Left cardiac atrium (tissue), 4 donors: ENCODE data around the gene CNTNAP3. TPM values are rescaled to one million over a fixed set of nuclear protein-coding genes. Genes with fewer than 3 reads are reported as not detected.
"Not testable (repeated sequence)": the region's sequence is repeated elsewhere in the genome, so short reads cannot be mapped to it uniquely, and the experiment has no call there.

Source experiments
- ATAC-seq, 2 donors: fragments of 200-7000 bp; cut with Tn5 transposase; one replicate each; pipeline ENCODE4 v1.9.1; 2020; ENCODE audit warnings: mild to moderate bottlenecking in 2 of 2, moderate library complexity in 2 of 2
- DNase-seq: peaks from one replicate; pipeline ENCODE4 v3.0.0-alpha.2; 2020
- intact Hi-C, 2 donors: fragments of 100-400 bp; cut with DNase I; formaldehyde crosslinking; loops; one replicate each; pipeline versions ENCODE4 v1.14.1 to v1.15.1; 2022 to 2023
- total RNA-seq, 2 donors: library from RNA; stranded (reverse); fragmentation: NEBNext Ultra II Directional; extraction: Animal tissue kit (Norgen Biotek cat#: 25700); gene quantifications; one replicate each; pipeline ENCODE4 v1.2.1, GENCODE V29; 2021
- donor health status: DM: no; HTN: yes; CAD: no.
- donor health status: DM: no; HTN: yes; CAD: no; lungs with severe emphysema.
- donor health status: DM: yes; HTN: yes; CAD: no.
- donor health status: Dilated cardiomyopathy.

CNTNAP3 gene
- total RNA-seq, 2 donors from 2014 or later, result 13.7 to 16.4 TPM

GRCh38 chr9:39080081-39080480, 207.9 kb downstream of the CNTNAP3 start:
- ATAC-seq, result peak in 1 of 2 donors; percentile 29
- intact Hi-C loops, DNase-seq: not testable (repeated sequence)

- intact Hi-C loops, result not testable (repeated sequence)
- ATAC-seq, result peak; percentile 92 to 96
- DNase-seq, result peak; percentile 42
These were observed 209.2 kb downstream of the CNTNAP3 start for GRCh38 chr9:39078621-39079256.

- not testable (repeated sequence) for DNase-seq, ATAC-seq
These were observed 214.4 kb downstream of the CNTNAP3 start for GRCh38 chr9:39073537-39073936.

GRCh38 chr9:39067683-39068082, 220.3 kb downstream of the CNTNAP3 start:
- ATAC-seq, intact Hi-C loops, DNase-seq: not testable (repeated sequence)

More at GRCh38 chr9:39073537-39073936, 214.4 kb downstream of the CNTNAP3 start:
- intact Hi-C loops, result not testable (repeated sequence)

GRCh38 chr9:39062966-39063365, 225.0 kb downstream of the CNTNAP3 start:
- ATAC-seq, intact Hi-C loops, DNase-seq: not testable (repeated sequence)

GRCh38 chr9:39054453-39054852, 233.5 kb downstream of the CNTNAP3 start:
- ATAC-seq, intact Hi-C loops: not testable (repeated sequence)

GRCh38 chr9:39046833-39047232, 241.1 kb downstream of the CNTNAP3 start:
- DNase-seq, intact Hi-C loops, ATAC-seq: not testable (repeated sequence)

More at GRCh38 chr9:39054453-39054852, 233.5 kb downstream of the CNTNAP3 start:
- DNase-seq, result not testable (repeated sequence)

GRCh38 chr9:39042352-39042803, 245.6 kb downstream of the CNTNAP3 start:
- ATAC-seq, DNase-seq: not testable (repeated sequence)

GRCh38 chr9:39041774-39042173, 246.2 kb downstream of the CNTNAP3 start:
- intact Hi-C loops, ATAC-seq, DNase-seq: not testable (repeated sequence)

More at GRCh38 chr9:39042352-39042803, 245.6 kb downstream of the CNTNAP3 start:
- intact Hi-C loops, result not testable (repeated sequence)

- intact Hi-C loops, result not testable (repeated sequence)
- peak; percentile 30 for DNase-seq
- peak; percentile 47 to 84 for ATAC-seq
These were observed 248.8 kb downstream of the CNTNAP3 start for GRCh38 chr9:39039148-39039547.

GRCh38 chr9:39038221-39038620, 249.7 kb downstream of the CNTNAP3 start:
- peak in 1 of 2 donors; percentile 9 for ATAC-seq
- intact Hi-C loops, DNase-seq: not testable (repeated sequence)

GRCh38 chr9:39033849-39034248, 254.1 kb downstream of the CNTNAP3 start:
- intact Hi-C loops, DNase-seq, ATAC-seq: not testable (repeated sequence)

- DNase-seq, intact Hi-C loops: not testable (repeated sequence)
- ATAC-seq, result peak in 1 of 2 donors; percentile 73
These were observed 257.6 kb downstream of the CNTNAP3 start for GRCh38 chr9:39030204-39031019.

GRCh38 chr9:39028855-39029254, 259.1 kb downstream of the CNTNAP3 start:
- intact Hi-C loops, DNase-seq, ATAC-seq: not testable (repeated sequence)

- ATAC-seq, DNase-seq, intact Hi-C loops: not testable (repeated sequence)
These were observed 259.8 kb downstream of the CNTNAP3 start for GRCh38 chr9:39028168-39028567.

GRCh38 chr9:39025911-39026588, 261.9 kb downstream of the CNTNAP3 start:
- DNase-seq, intact Hi-C loops: not testable (repeated sequence)

More at GRCh38 chr9:39025911-39026588, 261.9 kb downstream of the CNTNAP3 start:
- not testable (repeated sequence) for ATAC-seq
